ENCODE data around the gene GAS2L1. TPM values are rescaled to one million over a fixed set of nuclear protein-coding genes. Genes with fewer than 3 reads are reported as not detected.
A peak's percentile ranks its signal among the peaks of the same experiment; 100 is the strongest.

The GAS2L1 gene
- total RNA-seq, 3 donors from 2014 or later (not counting 1 experiment from before 2014, with no cell fraction given) = 0.57 to 4.1 (median 2.8) TPM

GRCh38 chr22:29266564-29267461 lies 39.6 kb upstream of the GAS2L1 start:
- H3K9me3 ChIP-seq (ENCODE audit: control insufficient read depth, insufficient read depth, low read length) = no peaks in the 10 kb centered on the region
- H3K27me3 ChIP-seq (ENCODE audit: control insufficient read depth, insufficient read depth, low read length) = no peaks in the 10 kb centered on the region
- H3K27me3 Mint-ChIP-seq (ENCODE audit: low read depth in 2 of 2) = no peaks in the 10 kb centered on the region
- H3K4me1 ChIP-seq (ENCODE audit: control insufficient read depth, insufficient read depth, low read length) = peaks cover 31% of the 10 kb centered on the region
- H3K9me3 Mint-ChIP-seq = no peaks in the 10 kb centered on the region
- intact Hi-C loops (cut with micrococcal nuclease) = loop anchor here (10.0 kb wide), 1 partner anchor 1352 kb away; the partner anchor contains the start of gene PITPNB
- peak overlapping the region; percentile 98 for H3K4me3 Mint-ChIP-seq
- H3K4me3 ChIP-seq (ENCODE audit: low read length) = peak overlapping the region; percentile 83
- TF ChIP-seq CTCF (IDR thresholded peaks at IDR 0.05) = no peak
- H3K4me1 Mint-ChIP-seq = peaks cover 47 to 52% of the 10 kb centered on the region in 2 donors
- ATAC-seq (no peak), DNase-seq (peak in 1 of 2 donors; percentile 23)
- peaks cover 3% of the 10 kb centered on the region for H3K36me3 ChIP-seq (ENCODE audit: control insufficient read depth, insufficient read depth, low read length)
- H3K27ac Mint-ChIP-seq = peak overlapping the region; percentile 96 to 99
- 29% methylated on average over 13 of the region's 13 CpGs for WGBS (ENCODE audit: insufficient coverage)
- no peak overlapping the region for H3K27ac ChIP-seq (ENCODE audit: low read length)
- H3K36me3 Mint-ChIP-seq = peaks cover 8% of the 10 kb centered on the region

GRCh38 chr22:29267462-29267857 lies 39.0 kb upstream of the GAS2L1 start:
- DNase-seq (no peak), ATAC-seq (no peak)
- H3K4me1 Mint-ChIP-seq = peaks cover 54 to 59% of the 10 kb centered on the region in 2 donors
- peak overlapping the region; percentile 98 for H3K4me3 Mint-ChIP-seq
- intact Hi-C loops (cut with micrococcal nuclease) = loop anchor here (10.0 kb wide), 1 partner anchor 1353 kb away; the partner anchor contains the start of gene PITPNB
- H3K36me3 Mint-ChIP-seq = peaks cover 8% of the 10 kb centered on the region
- Histone ChIP-seq H3K27me3 (ENCODE audit: control insufficient read depth, insufficient read depth, low read length) (no peaks in the 10 kb centered on the region), H3K36me3 (ENCODE audit: control insufficient read depth, insufficient read depth, low read length) (peaks cover 3% of the 10 kb centered on the region), H3K4me3 (ENCODE audit: low read length) (peak overlapping the region; percentile 83), H3K4me1 (ENCODE audit: control insufficient read depth, insufficient read depth, low read length) (peaks cover 31% of the 10 kb centered on the region), H3K27ac (ENCODE audit: low read length) (peak overlapping the region; percentile 96), H3K9me3 (ENCODE audit: control insufficient read depth, insufficient read depth, low read length) (no peaks in the 10 kb centered on the region)
- no peak for TF ChIP-seq CTCF (IDR thresholded peaks at IDR 0.05)
- H3K27me3 Mint-ChIP-seq (ENCODE audit: low read depth in 2 of 2) = no peaks in the 10 kb centered on the region
- under 1% methylated on average over 32 of the region's 32 CpGs for WGBS (ENCODE audit: insufficient coverage)
- no peaks in the 10 kb centered on the region for H3K9me3 Mint-ChIP-seq
- peak overlapping the region; percentile 96 to 99 for H3K27ac Mint-ChIP-seq

DNA sequence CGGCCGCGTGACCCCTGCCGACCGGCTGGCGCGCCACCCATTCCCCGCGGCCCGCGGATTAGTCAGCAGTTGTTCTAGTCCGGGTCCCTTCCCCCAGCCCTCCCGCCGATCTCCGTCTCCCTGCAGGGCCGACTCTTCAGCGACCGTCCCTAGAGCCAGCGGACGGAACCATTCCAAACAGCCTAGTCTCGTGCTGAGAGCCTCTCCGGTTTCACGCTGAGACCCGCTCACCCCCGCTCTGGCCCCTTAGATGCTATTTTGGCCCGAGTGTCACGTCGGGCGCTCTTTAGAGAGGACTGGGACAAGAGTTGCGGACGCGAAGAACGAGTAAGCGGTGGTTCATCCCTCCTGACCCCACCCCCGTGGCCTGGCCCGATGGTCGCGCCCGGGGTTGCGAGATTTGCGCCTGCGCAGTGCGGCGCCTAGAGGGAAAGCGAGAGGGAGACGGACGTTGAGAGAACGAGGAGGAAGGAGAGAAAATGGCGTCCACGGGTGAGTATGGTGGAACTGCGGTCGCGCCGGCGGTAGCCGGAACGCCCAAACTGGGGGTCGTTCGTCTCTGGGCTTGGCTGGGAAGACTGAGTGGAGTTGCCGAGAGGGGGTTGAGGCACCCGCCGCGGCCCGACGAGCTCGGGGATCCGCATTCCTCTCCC lies 38.5 kb upstream of the GAS2L1 start, which contains the start of the genes EWSR1 and RHBDD3:
EWSR1 (plus strand) TSS at position 411 of the 653 bp plus-strand sequence; CDS start at position 480, 69 bp downstream.
RHBDD3 (minus strand) TSS at position 124 of the 653 bp plus-strand sequence. CDS start 2,355 bp downstream, outside the sequence.
- Histone ChIP-seq H3K9me3 (ENCODE audit: control insufficient read depth, insufficient read depth, low read length) (no peaks in the 10 kb centered on the region), H3K4me1 (ENCODE audit: control insufficient read depth, insufficient read depth, low read length) (peaks cover 31% of the 10 kb centered on the region), H3K4me3 (ENCODE audit: low read length) (peak within 1 kb of the TSS; percentile 83), H3K36me3 (ENCODE audit: control insufficient read depth, insufficient read depth, low read length) (peaks cover 9% of the 10 kb centered on the region), H3K27ac (ENCODE audit: low read length) (peak within 1 kb of the TSS; percentile 96), H3K27me3 (ENCODE audit: control insufficient read depth, insufficient read depth, low read length) (no peaks in the 10 kb centered on the region)
- intact Hi-C loops (cut with micrococcal nuclease) = loop anchor here (10.0 kb wide), 1 partner anchor 1353 kb away; the partner anchor contains the start of gene PITPNB
- Mint-ChIP-seq H3K27me3 (ENCODE audit: low read depth in 2 of 2) (no peaks in the 10 kb centered on the region), H3K4me3 (peak within 1 kb of the TSS; percentile 98), H3K27ac (peak within 1 kb of the TSS; percentile 96 to 99), H3K9me3 (no peaks in the 10 kb centered on the region), H3K4me1 (peaks cover 58 to 63% of the 10 kb centered on the region in 2 donors), H3K36me3 (peaks cover 8% of the 10 kb centered on the region)
- ATAC-seq (peak; percentile 87 to 95 (median 89)), DNase-seq (peak; percentile 97 to 99)
- no peak for TF ChIP-seq CTCF (IDR thresholded peaks at IDR 0.05)
- WGBS (ENCODE audit: insufficient coverage) = under 1% methylated on average over 65 of the region's 67 CpGs
